Measurements from ENCODE around the gene MAST1.

The MAST1 gene

DNA sequence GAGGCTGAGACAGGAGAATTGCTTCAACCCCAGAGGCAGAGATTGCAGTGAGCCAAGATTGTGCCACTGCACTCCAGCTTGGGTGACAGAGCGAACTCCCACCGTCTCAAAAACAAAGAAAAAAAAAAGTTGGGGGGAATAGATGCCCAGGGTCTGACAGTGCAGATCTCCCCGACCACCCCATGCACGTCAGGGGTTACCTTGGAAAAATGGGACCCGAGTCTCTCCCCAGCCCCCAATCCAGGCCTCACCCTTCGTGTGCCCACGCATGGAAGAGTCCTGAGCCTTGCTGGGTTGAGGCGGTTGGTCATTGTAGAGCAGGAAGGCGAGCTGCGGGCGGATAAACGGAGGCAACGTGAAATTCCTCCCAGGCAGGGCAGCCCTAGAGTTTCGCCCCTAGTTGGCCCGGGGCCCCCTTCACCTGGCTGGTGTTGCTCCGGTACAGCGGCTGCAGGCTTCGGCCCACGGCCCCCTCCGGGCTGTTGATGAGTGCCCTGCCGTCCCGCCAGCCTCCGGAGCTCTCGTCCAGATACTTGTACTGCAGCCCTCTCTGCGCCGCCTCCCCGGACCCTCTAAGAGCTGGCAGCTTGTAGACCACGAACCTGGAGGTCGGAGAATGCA lies 42.3 kb downstream of the MAST1 start:
- H3K4me3 ChIP-seq (ENCODE audit: low read depth, low read length, poor library complexity, severe bottlenecking), result peak overlapping the region; percentile 88
- no peaks in the 10 kb centered on the region for H3K9me2 ChIP-seq (ENCODE audit: low read depth, low read length)
- peaks cover 7% of the 10 kb centered on the region; the same call in 1 of the 2 replicates for H3K9me3 ChIP-seq (ENCODE audit: low read length)
- H4K20me1 ChIP-seq (ENCODE audit: insufficient read depth, low read length), result no peaks in the 10 kb centered on the region
- no peak overlapping the region for H2AFZ ChIP-seq (ENCODE audit: low read length)
- peaks cover 16% of the 10 kb centered on the region for H3K36me3 ChIP-seq (ENCODE audit: insufficient read depth, low read length)
- H3K79me2 ChIP-seq (ENCODE audit: insufficient read depth, low read length), result no peaks in the 10 kb centered on the region
- H3K4me2 ChIP-seq (ENCODE audit: low read length), result peak overlapping the region; percentile 73
- H3F3A ChIP-seq (ENCODE audit: insufficient read depth, low read length), result no peaks in the 10 kb centered on the region
- peak overlapping the region; percentile 58 for H3K27ac ChIP-seq (ENCODE audit: low read depth, low read length, poor library complexity, severe bottlenecking)
- H3K9ac ChIP-seq (ENCODE audit: low read length), result peak overlapping the region; percentile 82
- H3K4me1 ChIP-seq (ENCODE audit: insufficient read depth, low read length, severe bottlenecking), result peaks cover 28% of the 10 kb centered on the region
- TF ChIP-seq CTCF (IDR thresholded peaks at IDR 0.05; ENCODE audit: low read length) (no peak), EZH2 (IDR thresholded peaks at IDR 0.05; ENCODE audit: borderline replicate concordance, low read length) (no peak)
- no peaks in the 10 kb centered on the region for H3K27me3 ChIP-seq (ENCODE audit: insufficient read depth, low read length)

DNA sequence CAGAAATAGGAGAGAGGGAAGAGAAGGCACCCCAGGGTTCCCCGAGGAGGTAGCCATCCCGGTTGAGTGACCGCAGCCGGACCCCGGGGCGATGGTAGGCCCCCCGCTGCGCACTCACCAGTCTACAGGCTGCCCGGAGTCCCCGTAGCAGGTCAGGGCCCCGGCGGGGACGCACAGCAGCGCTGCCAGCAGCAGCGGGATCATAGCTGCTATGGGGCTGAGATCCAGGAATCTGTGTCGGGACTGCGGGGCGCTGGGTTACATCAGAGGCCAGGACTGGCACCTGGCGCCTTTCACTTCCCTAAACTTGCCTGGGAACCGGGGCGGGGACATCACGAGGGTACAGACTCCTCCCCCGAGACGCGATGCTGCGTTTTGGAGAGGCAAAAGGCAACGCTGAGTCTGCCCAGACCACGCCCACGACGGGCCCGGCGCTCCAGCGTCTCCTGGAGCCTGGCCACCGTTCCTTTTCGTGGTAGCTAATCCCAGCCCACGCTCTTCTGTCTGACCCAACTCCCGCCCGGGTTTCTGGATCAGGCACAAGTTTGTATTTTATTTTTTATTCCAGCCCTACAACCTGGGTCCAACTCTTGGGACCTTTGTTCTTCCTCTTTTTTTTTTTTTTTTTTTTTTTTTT lies 43.0 kb downstream of the MAST1 start, which contains the start of gene DNASE2:
DNASE2 (minus strand) TSS at position 278 of the 637 bp plus-strand sequence; CDS start at position 204, 74 bp downstream.
- H3K79me2 ChIP-seq (ENCODE audit: insufficient read depth, low read length), result no peaks in the 10 kb centered on the region
- no peak for TF ChIP-seq CTCF (IDR thresholded peaks at IDR 0.05; ENCODE audit: low read length)
- no peak for TF ChIP-seq EZH2 (IDR thresholded peaks at IDR 0.05; ENCODE audit: borderline replicate concordance, low read length)
- peak within 1 kb of the TSS; percentile 58 for H3K27ac ChIP-seq (ENCODE audit: low read depth, low read length, poor library complexity, severe bottlenecking)
- H3K9ac ChIP-seq (ENCODE audit: low read length), result peak within 1 kb of the TSS; percentile 82
- peak within 1 kb of the TSS; percentile 73 for H3K4me2 ChIP-seq (ENCODE audit: low read length)
- peaks cover 10% of the 10 kb centered on the region for H3K36me3 ChIP-seq (ENCODE audit: insufficient read depth, low read length)
- H2AFZ ChIP-seq (ENCODE audit: low read length), result no peak within 1 kb of the TSS
- no peaks in the 10 kb centered on the region for H3K27me3 ChIP-seq (ENCODE audit: insufficient read depth, low read length)
- H3F3A ChIP-seq (ENCODE audit: insufficient read depth, low read length), result no peaks in the 10 kb centered on the region
- H3K9me2 ChIP-seq (ENCODE audit: low read depth, low read length), result no peaks in the 10 kb centered on the region
- peaks cover 7% of the 10 kb centered on the region; the same call in 1 of the 2 replicates for H3K9me3 ChIP-seq (ENCODE audit: low read length)
- peak within 1 kb of the TSS; percentile 88 for H3K4me3 ChIP-seq (ENCODE audit: low read depth, low read length, poor library complexity, severe bottlenecking)
- H3K4me1 ChIP-seq (ENCODE audit: insufficient read depth, low read length, severe bottlenecking), result peaks cover 32% of the 10 kb centered on the region
- H4K20me1 ChIP-seq (ENCODE audit: insufficient read depth, low read length), result no peaks in the 10 kb centered on the region

- H3K79me2 ChIP-seq (ENCODE audit: insufficient read depth, low read length), result no peaks in the 10 kb centered on the region
- H2AFZ ChIP-seq (ENCODE audit: low read length), result no peak overlapping the region
- peaks cover 10% of the 10 kb centered on the region for H3K36me3 ChIP-seq (ENCODE audit: insufficient read depth, low read length)
- no peak overlapping the region for H3K9ac ChIP-seq (ENCODE audit: low read length)
- H3K4me3 ChIP-seq (ENCODE audit: low read depth, low read length, poor library complexity, severe bottlenecking), result no peak overlapping the region
- H4K20me1 ChIP-seq (ENCODE audit: insufficient read depth, low read length), result no peaks in the 10 kb centered on the region
- peaks cover 7% of the 10 kb centered on the region; the same call in 1 of the 2 replicates for H3K9me3 ChIP-seq (ENCODE audit: low read length)
- no peak overlapping the region for H3K4me2 ChIP-seq (ENCODE audit: low read length)
- H3F3A ChIP-seq (ENCODE audit: insufficient read depth, low read length), result no peaks in the 10 kb centered on the region
- TF ChIP-seq EZH2 (IDR thresholded peaks at IDR 0.05; ENCODE audit: borderline replicate concordance, low read length) (no peak), CTCF (IDR thresholded peaks at IDR 0.05; ENCODE audit: low read length) (no peak)
- H3K9me2 ChIP-seq (ENCODE audit: low read depth, low read length), result no peaks in the 10 kb centered on the region
- H3K4me1 ChIP-seq (ENCODE audit: insufficient read depth, low read length, severe bottlenecking), result peaks cover 32% of the 10 kb centered on the region
- no peaks in the 10 kb centered on the region for H3K27me3 ChIP-seq (ENCODE audit: insufficient read depth, low read length)
- H3K27ac ChIP-seq (ENCODE audit: low read depth, low read length, poor library complexity, severe bottlenecking), result no peak overlapping the region
Observed at GRCh38 chr19:12882589-12882988, 44.3 kb downstream of the MAST1 start.

Measured in OCI-LY1 (cell line).